Measurements from ENCODE around the gene HOXD4.

Gene HOXD4

GRCh38 chr2:176193048-176193447 is 41.7 kb downstream of the HOXD4 start:
- DNase-seq = no peak

GRCh38 chr2:176199902-176200301 is 48.6 kb downstream of the HOXD4 start:
- no peak for DNase-seq

- DNase-seq = no peak
These were observed 49.6 kb downstream of the HOXD4 start for GRCh38 chr2:176200971-176201370.

GRCh38 chr2:176202491-176202890 is 51.1 kb downstream of the HOXD4 start:
- no peak for DNase-seq
